ENCODE measurements around the gene LKAAEAR1. TPM values are rescaled to one million over a fixed set of nuclear protein-coding genes. Genes with fewer than 3 reads are reported as not detected.

Gene LKAAEAR1
- total RNA-seq, 1 donor from 2014 or later = not detected

- TF ChIP-seq, protein P1, sequence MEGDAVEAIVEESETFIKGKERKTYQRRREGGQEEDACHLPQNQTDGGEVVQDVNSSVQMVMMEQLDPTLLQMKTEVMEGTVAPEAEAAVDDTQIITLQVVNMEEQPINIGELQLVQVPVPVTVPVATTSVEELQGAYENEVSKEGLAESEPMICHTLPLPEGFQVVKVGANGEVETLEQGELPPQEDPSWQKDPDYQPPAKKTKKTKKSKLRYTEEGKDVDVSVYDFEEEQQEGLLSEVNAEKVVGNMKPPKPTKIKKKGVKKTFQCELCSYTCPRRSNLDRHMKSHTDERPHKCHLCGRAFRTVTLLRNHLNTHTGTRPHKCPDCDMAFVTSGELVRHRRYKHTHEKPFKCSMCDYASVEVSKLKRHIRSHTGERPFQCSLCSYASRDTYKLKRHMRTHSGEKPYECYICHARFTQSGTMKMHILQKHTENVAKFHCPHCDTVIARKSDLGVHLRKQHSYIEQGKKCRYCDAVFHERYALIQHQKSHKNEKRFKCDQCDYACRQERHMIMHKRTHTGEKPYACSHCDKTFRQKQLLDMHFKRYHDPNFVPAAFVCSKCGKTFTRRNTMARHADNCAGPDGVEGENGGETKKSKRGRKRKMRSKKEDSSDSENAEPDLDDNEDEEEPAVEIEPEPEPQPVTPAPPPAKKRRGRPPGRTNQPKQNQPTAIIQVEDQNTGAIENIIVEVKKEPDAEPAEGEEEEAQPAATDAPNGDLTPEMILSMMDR (IDR thresholded peaks at IDR 0.05; ENCODE audit: insufficient read depth, low read depth, low read length) = no peak
- TF ChIP-seq EZH2 (IDR thresholded peaks at IDR 0.05; ENCODE audit: insufficient read depth, low read length) = no peak
- H3K4me3 Mint-ChIP-seq (ENCODE audit: unreplicated experiment) = no peak overlapping the region
- no peak overlapping the region for H3K27ac Mint-ChIP-seq (ENCODE audit: unreplicated experiment)
- no peak for DNase-seq (ENCODE audit: low read depth)
- Histone ChIP-seq H3K36me3 (ENCODE audit: insufficient read depth, low read length) (no peaks in the 10 kb centered on the region), H3K79me2 (ENCODE audit: insufficient read depth, low read length) (no peaks in the 10 kb centered on the region), H3K4me1 (ENCODE audit: insufficient read depth, low read length) (peaks cover 8% of the 10 kb centered on the region), H3K9ac (ENCODE audit: low read length) (no peak overlapping the region), H3K27me3 (ENCODE audit: insufficient read depth, low read length) (no peaks in the 10 kb centered on the region), H3K4me2 (ENCODE audit: low read length) (no peak overlapping the region), H3K4me3 (ENCODE audit: insufficient read depth, low read depth, low read length) (no peak overlapping the region), H3K9me3 (ENCODE audit: insufficient read depth, low read depth, low read length) (no peaks in the 10 kb centered on the region), H4K20me1 (ENCODE audit: insufficient read depth, low read length) (peaks cover 16% of the 10 kb centered on the region), H2AFZ (ENCODE audit: low read depth, low read length) (no peak overlapping the region), H3K27ac (ENCODE audit: low read depth, low read length) (no peak overlapping the region)
- H3K36me3 Mint-ChIP-seq (ENCODE audit: low read depth, unreplicated experiment) = peaks cover 3% of the 10 kb centered on the region
- FAIRE-seq = no peak
- H3K4me1 Mint-ChIP-seq (ENCODE audit: low read depth, unreplicated experiment) = no peaks in the 10 kb centered on the region
- no peaks in the 10 kb centered on the region for H3K27me3 Mint-ChIP-seq (ENCODE audit: low read depth, unreplicated experiment)
- H3K9me3 Mint-ChIP-seq (ENCODE audit: unreplicated experiment) = no peaks in the 10 kb centered on the region
These were observed 9.9 kb downstream of the LKAAEAR1 start for GRCh38 chr20:64074184-64074789.

- Histone ChIP-seq H2AFZ (ENCODE audit: low read depth, low read length) (no peak overlapping the region), H3K4me2 (ENCODE audit: low read length) (no peak overlapping the region), H3K9ac (ENCODE audit: low read length) (no peak overlapping the region), H3K27me3 (ENCODE audit: insufficient read depth, low read length) (no peaks in the 10 kb centered on the region), H3K9me3 (ENCODE audit: insufficient read depth, low read depth, low read length) (no peaks in the 10 kb centered on the region), H4K20me1 (ENCODE audit: insufficient read depth, low read length) (peaks cover 13% of the 10 kb centered on the region), H3K27ac (ENCODE audit: low read depth, low read length) (no peak overlapping the region), H3K79me2 (ENCODE audit: insufficient read depth, low read length) (no peaks in the 10 kb centered on the region), H3K4me3 (ENCODE audit: insufficient read depth, low read depth, low read length) (no peak overlapping the region), H3K36me3 (ENCODE audit: insufficient read depth, low read length) (no peaks in the 10 kb centered on the region), H3K4me1 (ENCODE audit: insufficient read depth, low read length) (peaks cover 2% of the 10 kb centered on the region)
- FAIRE-seq (no peak), DNase-seq (ENCODE audit: low read depth) (no peak)
- Mint-ChIP-seq H3K27ac (ENCODE audit: unreplicated experiment) (no peak overlapping the region), H3K4me3 (ENCODE audit: unreplicated experiment) (no peak overlapping the region), H3K9me3 (ENCODE audit: unreplicated experiment) (no peaks in the 10 kb centered on the region), H3K27me3 (ENCODE audit: low read depth, unreplicated experiment) (no peaks in the 10 kb centered on the region), H3K4me1 (ENCODE audit: low read depth, unreplicated experiment) (no peaks in the 10 kb centered on the region), H3K36me3 (ENCODE audit: low read depth, unreplicated experiment) (peaks cover 3% of the 10 kb centered on the region)
- TF ChIP-seq, protein P1 (IDR thresholded peaks at IDR 0.05; ENCODE audit: insufficient read depth, low read depth, low read length) = no peak
- TF ChIP-seq EZH2 (IDR thresholded peaks at IDR 0.05; ENCODE audit: insufficient read depth, low read length) = no peak
These were observed 10.6 kb downstream of the LKAAEAR1 start for GRCh38 chr20:64073476-64074183.
